Osteocyte (in vitro differentiated cells): ENCODE results near the gene ZC3H10. TPM values are rescaled to one million over a fixed set of nuclear protein-coding genes. Genes with fewer than 3 reads are reported as not detected.

ENCODE experiments used
- DNase-seq: peaks from one replicate; pipeline ENCODE4 v3.0.0; 2021; ENCODE audit warnings: mixed read lengths; ENCODE audit not compliant: unreplicated experiment; ENCODE audit errors: extremely low spot score
- H3K27ac Mint-ChIP-seq: one replicate; pipeline ENCODE4 v1.8.0; 2021; ENCODE audit warnings: mild to moderate bottlenecking, mixed read lengths; ENCODE audit not compliant: unreplicated experiment
- H3K27me3 Mint-ChIP-seq: one replicate; pipeline ENCODE4 v1.8.0; 2021; ENCODE audit warnings: mixed read lengths; ENCODE audit not compliant: unreplicated experiment
- H3K36me3 Mint-ChIP-seq: one replicate; pipeline ENCODE4 v1.8.0; 2021; ENCODE audit warnings: mixed read lengths; ENCODE audit not compliant: unreplicated experiment
- H3K4me1 Mint-ChIP-seq: one replicate; pipeline ENCODE4 v1.8.0; 2021; ENCODE audit warnings: mixed read lengths; ENCODE audit not compliant: unreplicated experiment
- H3K4me3 Mint-ChIP-seq: one replicate; pipeline ENCODE4 v1.8.0; 2021; ENCODE audit warnings: mild to moderate bottlenecking, moderate library complexity, mixed read lengths; ENCODE audit not compliant: unreplicated experiment
- H3K9me3 Mint-ChIP-seq: one replicate; pipeline ENCODE4 v1.8.0; 2021; ENCODE audit warnings: mixed read lengths; ENCODE audit not compliant: unreplicated experiment
- CTCF ChIP-seq: fragments of 200-600 bp; sonication (generic); IDR thresholded peaks from 2 replicates; pipeline ENCODE4 v1.5.0; 2021; ENCODE audit warnings: antibody characterized with exemption, mild to moderate bottlenecking, moderate library complexity
- total RNA-seq: library from RNA; stranded (reverse); gene quantifications from 2 replicates; pipeline ENCODE4 v1.2.1, GENCODE V29; 2021

ZC3H10 gene
- total RNA-seq, 1 donor from 2014 or later = 11.8 TPM

- Mint-ChIP-seq H3K4me1 (no peaks in the 10 kb centered on the region), H3K9me3 (no peaks in the 10 kb centered on the region), H3K4me3 (no peak overlapping the region), H3K27ac (no peak overlapping the region), H3K36me3 (peaks cover 45% of the 10 kb centered on the region), H3K27me3 (no peaks in the 10 kb centered on the region)
- no peak for DNase-seq
- no peak for TF ChIP-seq CTCF
Observed at GRCh38 chr12:56172839-56173238, 54.8 kb downstream of the ZC3H10 start.

Other genes with a start within 250 kb of the ZC3H10 start
- gene PYM1, start 190.4 kb upstream of the ZC3H10 start, total RNA-seq = 18.2 and 20.5 TPM in 2 replicates
- gene DGKA, start 187.1 kb upstream of the ZC3H10 start, total RNA-seq = 63.0 and 70.1 TPM in 2 replicates
- gene PMEL, start 152.2 kb upstream of the ZC3H10 start, total RNA-seq = 1.0 and 1.4 TPM in 2 replicates
- gene CDK2, start 151.4 kb upstream of the ZC3H10 start, total RNA-seq = 27.3 and 29.6 TPM in 2 replicates
- 126 and 134 TPM in 2 replicates for gene RAB5B, start 144.2 kb upstream of the ZC3H10 start, total RNA-seq
- 16.2 and 19.4 TPM in 2 replicates for gene SUOX, start 121.0 kb upstream of the ZC3H10 start, total RNA-seq
- 8.2 and 10.6 TPM in 2 replicates for gene IKZF4, start 97.2 kb upstream of the ZC3H10 start, total RNA-seq
- 25.0 and 25.3 TPM in 2 replicates for gene RPS26, start 76.3 kb upstream of the ZC3H10 start, total RNA-seq
- 0.97 and 1.2 TPM in 2 replicates for gene ERBB3, start 38.1 kb upstream of the ZC3H10 start, total RNA-seq
- 85.9 and 87.9 TPM in 2 replicates for gene PA2G4, start 13.7 kb upstream of the ZC3H10 start, total RNA-seq
- gene RPL41, start 1.6 kb upstream of the ZC3H10 start, total RNA-seq = 3,386 and 3,580 TPM in 2 replicates
- 127 and 142 TPM in 2 replicates for gene ESYT1, start 10.0 kb downstream of the ZC3H10 start, total RNA-seq
- gene MYL6B, start 34.3 kb downstream of the ZC3H10 start, total RNA-seq = 123 and 139 TPM in 2 replicates
- 1,490 and 1,549 TPM in 2 replicates for gene MYL6, start 40.1 kb downstream of the ZC3H10 start, total RNA-seq
- gene SMARCC2, start 71.2 kb downstream of the ZC3H10 start, total RNA-seq = 122 and 128 TPM in 2 replicates
- 71.2 and 77.8 TPM in 2 replicates for gene RNF41, start 103.7 kb downstream of the ZC3H10 start, total RNA-seq
- 42.1 and 45.3 TPM in 2 replicates for gene NABP2, start 106.1 kb downstream of the ZC3H10 start, total RNA-seq
- gene SLC39A5, start 111.8 kb downstream of the ZC3H10 start, total RNA-seq = 0.81 TPM in 1 of 2 replicates, not detected in the other
- gene ANKRD52, start 140.1 kb downstream of the ZC3H10 start, total RNA-seq = 67.7 and 75.4 TPM in 2 replicates
- 12.8 and 14.4 TPM in 2 replicates for gene COQ10A, start 148.7 kb downstream of the ZC3H10 start, total RNA-seq
- 199 and 206 TPM in 2 replicates for gene CS, start 182.1 kb downstream of the ZC3H10 start, total RNA-seq
- 154 and 177 TPM in 2 replicates for gene CNPY2, start 197.7 kb downstream of the ZC3H10 start, total RNA-seq
- gene PAN2, start 215.7 kb downstream of the ZC3H10 start, total RNA-seq = 52.7 and 56.6 TPM in 2 replicates
- gene IL23A, start 220.6 kb downstream of the ZC3H10 start, total RNA-seq = not detected in 2 replicates
- gene STAT2, start 241.8 kb downstream of the ZC3H10 start, total RNA-seq = 327 and 334 TPM in 2 replicates
- not detected in 2 replicates for gene APOF, start 244.6 kb downstream of the ZC3H10 start, total RNA-seq